ENCODE measurements around the gene LAPTM5.

LAPTM5 gene

DNA sequence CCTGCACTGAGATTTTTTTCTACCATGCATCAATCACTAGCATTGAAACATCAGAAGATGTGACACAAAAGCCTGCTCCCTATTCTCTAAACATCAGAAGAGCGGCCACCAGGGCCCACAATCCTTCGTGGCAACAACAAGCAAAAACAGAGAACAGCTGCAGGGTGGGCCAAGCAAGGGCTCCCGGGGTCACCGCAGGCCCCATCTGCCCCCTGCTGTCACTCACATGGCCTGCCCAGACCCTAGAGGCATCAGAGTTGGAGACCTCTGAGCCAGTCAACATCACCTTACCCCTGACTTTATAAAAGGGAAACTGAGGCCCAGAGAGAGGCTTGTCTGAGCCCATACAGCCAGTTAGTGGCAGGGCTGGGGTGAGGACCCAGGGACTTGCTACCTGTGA is 1.8 kb downstream of the LAPTM5 start:
- no peak for DNase-seq (ENCODE audit: low read depth, low spot score)

DNA sequence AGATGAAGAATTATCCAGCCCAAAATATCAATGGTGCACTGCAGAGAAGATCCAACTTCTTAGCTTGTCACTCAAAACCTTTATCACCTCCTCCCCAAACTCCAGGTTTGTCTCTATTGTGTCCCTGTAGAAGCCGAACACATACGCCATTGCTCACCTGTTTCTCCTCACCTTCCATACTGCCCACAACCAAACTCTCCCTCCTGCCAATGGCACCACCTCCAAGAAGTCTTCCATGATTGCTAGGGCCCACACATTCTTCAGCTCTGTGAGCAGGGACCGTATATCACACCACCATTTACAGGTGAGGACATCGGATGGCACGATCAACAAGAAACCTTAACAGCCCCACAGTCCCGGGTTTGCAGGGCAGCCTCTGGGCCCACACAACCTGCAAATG is 2.2 kb downstream of the LAPTM5 start:
- no peak for DNase-seq (ENCODE audit: low read depth, low spot score)

DNA sequence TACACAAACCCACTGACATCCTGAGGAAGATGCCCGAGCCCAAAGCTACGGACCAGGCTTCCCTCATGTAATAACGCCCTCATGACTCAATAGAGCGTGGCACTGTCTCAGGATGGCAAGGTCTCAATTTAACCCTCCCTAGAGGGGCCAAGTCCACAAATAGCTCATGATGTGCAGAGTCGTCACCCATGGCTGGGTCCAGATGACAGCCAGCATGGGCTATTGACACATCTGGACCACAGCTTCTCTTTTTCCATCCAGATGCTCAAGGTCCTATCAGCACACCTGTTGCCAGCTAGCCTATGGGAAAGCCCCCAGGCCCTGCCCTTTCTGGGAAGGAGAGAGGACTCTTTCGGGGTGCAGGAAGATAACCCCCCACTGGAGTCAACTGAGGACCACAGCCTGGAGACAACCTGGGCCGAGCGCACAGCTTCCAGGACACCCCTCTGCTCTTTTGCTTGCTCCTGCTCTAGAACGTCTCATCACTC is 2.8 kb downstream of the LAPTM5 start:
- DNase-seq (ENCODE audit: low read depth, low spot score), result no peak

DNA sequence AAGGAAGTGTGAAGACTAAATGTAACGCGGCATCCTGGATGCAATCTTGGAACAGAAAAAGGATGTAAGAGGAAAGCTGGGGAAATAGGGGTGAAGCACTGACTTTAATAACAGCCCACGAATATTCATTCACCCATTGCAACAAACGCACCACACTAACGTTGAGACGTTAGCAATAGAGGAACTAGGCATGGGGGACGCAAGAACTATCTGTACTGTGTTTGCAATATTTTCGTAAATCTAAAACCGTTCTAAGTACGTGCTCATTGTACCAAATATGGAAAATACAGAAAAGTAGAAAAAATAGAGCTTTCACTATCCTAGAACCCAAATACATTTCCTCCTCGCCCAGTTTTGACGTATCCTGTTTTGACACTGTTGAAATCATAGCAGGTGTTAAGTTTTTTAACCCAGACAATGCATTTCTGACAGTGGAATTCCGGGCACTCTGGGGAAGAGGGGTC is 3.9 kb downstream of the LAPTM5 start:
- no peak for DNase-seq (ENCODE audit: low read depth, low spot score)

DNA sequence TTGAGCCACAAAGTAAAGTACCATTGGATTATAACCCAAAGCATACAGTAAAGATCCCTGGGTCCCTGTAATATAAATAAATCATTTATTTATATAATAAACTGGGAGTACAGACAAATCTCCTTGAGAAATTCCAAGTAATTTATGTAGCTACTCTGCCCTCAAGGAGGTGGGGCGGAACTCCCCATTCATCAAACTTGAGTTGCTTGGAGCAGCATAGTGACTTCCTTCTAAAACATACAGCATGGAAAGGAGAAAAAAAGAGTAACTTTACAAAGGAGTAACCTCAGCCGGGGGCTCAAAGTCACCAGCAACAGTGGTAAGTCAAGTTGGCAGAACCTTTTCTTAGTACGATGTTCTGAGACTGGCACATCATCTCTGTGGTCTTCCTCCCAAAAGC is 4.5 kb downstream of the LAPTM5 start:
- no peak for DNase-seq (ENCODE audit: low read depth, low spot score)

DNA sequence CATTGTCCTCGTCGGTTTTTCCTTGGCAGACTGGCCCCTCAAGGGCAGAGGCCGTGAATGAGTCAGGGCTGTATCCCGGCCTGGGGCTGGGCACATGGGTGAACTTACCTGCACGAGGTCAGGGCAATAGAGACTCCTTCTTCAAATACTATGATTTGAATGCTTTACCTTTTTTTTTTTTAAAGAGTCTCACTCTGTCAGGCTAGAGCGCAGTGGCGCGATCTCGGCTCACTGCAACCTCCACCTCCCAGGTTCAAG is 5.0 kb downstream of the LAPTM5 start:
- no peak for DNase-seq (ENCODE audit: low read depth, low spot score)

DNA sequence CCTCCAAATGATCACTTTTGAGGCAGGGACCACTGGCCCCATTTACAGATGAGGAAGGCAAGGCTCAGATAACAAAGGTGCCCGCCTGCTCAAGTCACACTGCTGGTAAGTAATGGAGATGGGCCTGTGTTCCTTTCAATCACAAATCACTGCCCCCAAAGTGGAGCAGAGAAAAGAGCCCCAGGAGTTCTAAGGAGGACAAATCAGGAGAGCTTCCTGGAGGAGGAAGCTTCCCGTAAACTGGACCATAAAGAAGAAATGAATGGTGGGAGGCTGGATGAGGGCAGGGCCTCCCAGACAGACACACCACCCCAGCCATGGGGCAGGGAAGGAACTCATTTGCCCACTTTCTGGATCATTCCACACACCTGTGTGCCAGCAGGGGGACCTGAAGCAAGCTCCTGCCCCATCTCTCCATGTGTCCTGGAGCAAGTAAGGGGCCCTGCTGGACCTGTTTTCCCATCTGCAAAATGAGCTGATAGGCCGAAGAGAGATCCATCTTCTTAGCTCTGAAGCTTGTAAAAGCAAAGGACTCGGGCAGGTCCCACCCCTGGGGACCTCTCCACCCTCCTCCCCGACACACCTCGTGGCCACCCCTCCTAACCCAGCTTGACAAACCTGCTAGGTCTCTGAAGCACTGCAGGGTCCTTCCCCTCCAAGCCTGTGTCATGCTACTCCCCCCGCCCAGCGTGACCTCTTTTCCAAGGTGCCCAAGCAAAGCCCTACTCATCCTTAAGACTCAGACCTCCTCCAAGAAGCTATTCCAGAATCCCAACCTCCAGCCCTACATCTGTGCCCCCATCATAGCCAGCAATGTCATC is 5.5 kb downstream of the LAPTM5 start:
- DNase-seq (ENCODE audit: low read depth, low spot score), result no peak

DNA sequence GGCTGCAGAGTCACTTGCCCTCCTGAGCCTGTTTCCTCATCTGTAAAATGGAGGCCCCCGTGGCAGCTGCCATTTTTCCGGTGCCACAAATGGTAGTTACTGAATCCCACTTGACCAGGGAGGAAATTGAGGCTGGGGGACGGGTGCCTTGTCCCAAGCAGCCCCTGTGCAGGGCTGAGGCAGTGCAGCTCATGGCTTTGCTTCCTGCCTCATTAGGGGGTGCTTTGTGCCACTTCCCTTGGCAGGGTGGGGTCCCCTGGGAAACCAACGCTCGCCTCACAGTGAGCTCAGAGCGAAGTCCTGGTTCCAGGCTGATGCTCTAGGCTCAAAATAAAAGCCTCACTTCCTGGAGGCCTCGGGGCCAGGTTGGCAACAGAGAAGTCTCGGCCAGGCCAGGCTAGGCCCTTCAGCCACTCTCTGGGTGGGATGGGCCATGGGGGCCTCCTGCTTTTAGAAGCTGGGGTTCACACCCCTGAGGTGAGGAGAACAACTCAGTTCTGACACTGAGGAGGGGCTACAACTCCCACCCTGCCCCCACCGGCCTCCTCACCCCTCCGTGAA is 6.8 kb downstream of the LAPTM5 start:
- DNase-seq (ENCODE audit: low read depth, low spot score), result no peak

DNA sequence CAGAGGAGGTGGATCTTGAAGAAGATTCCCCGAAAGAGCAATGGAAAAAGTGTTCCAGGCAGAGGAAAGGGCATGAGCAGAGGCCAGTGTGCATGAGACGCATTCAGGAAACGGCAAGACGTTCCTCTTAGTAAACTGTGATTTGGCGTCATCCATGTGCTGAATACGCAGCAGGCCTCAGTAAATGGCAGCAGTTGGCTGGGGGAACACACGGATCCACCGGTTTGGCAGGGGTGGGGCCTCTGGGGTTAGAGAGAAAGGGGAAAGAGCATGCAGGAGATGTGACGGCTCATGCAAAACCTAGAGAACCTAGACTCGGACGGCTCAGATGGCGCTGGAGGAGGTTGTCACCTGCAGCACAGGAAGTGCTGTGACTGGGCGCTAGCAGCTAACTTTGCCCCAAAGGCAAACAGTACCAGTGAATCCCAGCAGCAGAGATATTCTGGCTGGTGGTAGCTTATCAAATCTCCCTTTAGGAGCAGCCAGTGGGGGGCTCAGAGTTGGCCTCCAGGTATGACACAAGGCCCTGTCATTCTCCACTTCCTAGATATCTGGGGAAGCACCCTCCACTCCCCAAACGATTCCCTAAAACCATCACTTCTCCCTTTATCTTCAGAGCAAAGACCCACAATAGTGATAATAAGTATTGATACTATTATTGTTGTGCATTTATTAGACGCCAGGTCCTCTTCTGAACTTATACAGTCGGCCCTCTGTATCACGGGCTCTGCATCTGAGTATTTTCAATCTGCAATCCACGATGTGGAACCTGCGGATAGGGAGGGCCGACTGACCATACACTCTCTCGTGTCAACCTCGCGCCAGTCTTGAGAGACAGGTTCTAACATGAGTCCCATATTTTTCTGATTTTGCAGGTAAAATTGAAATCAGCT is 7.6 kb downstream of the LAPTM5 start:
- DNase-seq (ENCODE audit: low read depth, low spot score), result peak; percentile 32

DNA sequence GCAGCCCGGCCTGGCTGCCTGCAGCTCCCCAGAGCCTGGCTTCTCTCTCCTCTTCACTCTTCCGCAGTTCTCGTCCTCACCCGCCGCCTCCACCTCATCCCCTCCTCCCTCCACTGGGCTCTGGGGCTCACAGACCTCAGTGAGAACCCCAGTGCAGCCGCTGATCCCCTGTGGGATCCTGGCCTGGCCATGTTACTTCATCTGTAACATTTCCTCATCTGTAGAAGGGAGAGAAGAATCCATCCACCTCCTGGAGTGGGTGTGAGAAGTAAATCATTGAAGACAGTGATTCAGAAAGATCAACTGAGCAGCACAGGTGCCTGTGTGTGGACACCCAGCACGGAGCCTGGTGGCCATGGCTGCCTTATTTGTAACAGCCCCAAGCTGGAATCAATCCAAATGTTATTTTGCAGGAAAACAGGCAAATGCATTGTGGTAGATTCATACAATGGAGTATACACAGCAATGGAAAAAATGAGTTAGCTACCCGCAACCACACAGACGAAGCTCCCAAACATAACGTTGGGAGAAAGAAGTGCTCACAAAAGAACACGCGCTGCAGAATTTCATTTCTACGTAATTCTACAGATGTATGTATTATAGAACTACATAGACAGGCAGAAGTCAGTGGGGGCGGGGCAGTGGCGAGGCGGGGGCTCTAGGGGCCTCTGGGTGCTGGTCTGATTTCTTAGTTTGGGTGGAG is 8.7 kb downstream of the LAPTM5 start:
- no peak for DNase-seq (ENCODE audit: low read depth, low spot score)

DNA sequence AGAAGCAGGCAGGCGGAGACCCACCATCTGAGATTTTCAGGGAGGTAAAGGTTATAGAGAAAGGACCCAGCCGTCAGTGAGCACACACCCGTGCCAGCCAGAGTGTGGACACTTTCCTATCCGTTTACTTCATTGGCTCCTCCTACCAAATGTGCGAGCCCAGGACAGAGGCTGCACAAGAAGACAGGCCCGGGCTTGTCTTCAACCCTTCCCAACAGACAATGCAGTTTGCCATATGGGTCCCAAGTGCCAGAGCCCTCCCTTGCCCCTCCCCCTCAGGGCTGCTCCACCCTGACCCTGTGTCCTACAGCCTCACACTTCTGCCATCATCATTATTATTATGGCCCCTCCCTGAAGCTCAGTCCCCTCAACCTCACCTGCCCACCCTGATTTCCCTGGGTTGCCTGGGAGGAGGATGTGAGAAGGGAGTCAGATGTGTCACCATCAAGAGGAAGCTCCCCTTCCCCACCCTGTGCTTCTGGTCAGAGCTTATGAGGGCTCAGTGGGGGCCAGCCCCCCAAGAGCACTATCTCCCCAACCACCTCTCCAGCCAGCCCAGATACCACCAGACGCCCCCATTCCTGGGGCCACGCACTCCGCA is 9.4 kb downstream of the LAPTM5 start:
- no peak for DNase-seq (ENCODE audit: low read depth, low spot score)

DNA sequence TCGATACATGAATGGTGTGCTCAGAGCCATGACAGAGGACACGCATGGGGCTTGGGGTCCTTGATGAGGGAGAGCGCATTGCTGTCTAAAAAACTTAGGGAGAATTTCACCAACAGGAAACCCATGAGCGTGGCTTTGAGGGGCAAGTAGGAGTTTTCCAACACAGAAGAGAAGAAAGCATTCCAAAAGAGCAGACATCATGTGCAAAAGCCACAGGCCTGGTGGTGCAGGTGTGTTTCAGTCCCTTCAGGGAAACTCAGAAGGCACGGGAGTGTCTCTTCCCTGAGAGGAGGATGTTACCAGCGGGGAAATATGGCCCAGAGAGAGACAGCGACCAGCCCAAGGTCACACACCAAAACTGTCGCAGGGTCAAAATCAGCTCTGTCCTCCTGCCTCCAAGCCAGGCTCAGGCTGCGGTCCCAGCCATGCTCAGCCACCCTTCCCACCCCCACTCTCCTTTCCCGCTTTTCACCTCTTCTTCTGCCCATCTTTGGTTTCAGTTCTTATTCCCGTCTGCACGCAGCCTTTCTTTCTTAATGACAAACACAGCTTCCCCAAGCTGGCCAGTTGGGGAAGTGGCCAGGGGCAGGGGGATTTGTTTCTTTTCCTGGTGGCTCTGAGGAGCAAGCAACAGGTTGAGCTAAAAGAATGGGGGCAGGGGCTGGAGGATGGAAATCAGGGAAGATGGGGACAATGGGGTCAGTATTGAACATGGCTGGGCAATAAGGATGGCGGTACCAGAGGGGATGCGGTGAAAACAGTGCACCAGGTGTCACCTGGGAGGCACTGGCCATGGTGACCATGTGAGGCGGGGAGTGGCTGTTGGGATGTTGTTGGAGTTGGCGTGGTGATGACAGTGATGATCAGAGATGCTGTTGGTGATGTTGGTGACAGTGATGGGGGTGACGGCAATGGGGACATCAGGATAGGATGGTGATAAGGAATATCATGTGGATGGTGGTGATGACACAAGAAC is 10.3 kb downstream of the LAPTM5 start:
- no peak for DNase-seq (ENCODE audit: low read depth, low spot score)

DNA sequence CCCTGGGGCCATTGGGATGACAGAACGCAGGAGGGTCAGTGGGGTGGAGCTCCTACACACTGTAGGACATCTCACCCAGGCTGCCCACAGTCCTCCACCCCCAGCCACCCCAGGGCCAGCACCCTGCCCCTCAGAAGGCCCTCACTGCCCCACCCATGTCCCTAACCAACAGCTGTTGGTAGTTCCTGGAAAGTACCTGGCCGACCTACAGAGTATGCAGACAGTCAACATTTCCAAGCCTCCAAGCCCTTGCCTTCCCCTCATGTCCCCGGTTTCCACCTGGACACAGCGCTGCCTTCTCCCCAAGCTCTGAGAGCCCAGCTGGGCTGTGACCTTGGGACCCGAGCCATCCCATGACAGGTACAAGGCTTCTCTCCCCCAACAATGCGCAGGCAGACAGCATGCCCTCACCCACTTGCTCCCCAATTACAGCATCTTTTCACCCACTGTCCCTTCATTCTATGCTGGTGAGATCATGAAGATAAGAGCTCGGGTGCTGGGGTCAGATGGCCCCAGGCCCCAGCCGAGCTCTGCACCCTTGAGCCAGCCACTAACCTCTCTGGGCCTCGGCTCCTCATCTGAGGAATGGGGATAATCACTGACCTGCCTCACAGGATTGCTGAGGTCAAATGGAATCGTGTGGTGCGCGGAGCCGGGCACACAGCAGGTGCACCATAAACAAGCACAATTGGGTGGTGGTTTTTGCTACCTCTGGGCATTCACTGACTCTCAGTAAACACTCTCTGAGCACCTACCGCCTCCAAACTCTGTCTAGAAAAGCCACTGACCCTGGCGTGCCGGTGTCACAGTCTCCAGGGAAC is 11.2 kb downstream of the LAPTM5 start:
- DNase-seq (ENCODE audit: low read depth, low spot score), result no peak

DNA sequence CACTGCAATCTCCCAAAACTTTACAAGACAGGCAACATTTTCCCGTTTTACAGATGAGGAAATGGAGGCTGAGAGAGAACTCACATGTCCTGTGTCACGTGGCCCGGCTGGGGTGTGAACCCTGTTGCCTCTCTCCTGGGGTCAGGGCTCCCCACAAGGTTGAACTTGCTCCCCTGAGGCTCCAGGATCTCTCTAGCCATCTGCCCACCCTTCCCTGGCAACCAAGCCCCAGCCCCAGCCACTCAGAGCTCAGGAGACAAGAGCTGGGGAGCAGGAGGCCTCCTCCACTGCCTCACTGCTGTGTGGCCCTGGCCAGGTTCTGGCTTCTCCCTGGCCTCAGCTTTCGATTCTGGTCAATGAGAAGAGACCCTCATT is 11.8 kb downstream of the LAPTM5 start:
- DNase-seq (ENCODE audit: low read depth, low spot score), result no peak

DNA sequence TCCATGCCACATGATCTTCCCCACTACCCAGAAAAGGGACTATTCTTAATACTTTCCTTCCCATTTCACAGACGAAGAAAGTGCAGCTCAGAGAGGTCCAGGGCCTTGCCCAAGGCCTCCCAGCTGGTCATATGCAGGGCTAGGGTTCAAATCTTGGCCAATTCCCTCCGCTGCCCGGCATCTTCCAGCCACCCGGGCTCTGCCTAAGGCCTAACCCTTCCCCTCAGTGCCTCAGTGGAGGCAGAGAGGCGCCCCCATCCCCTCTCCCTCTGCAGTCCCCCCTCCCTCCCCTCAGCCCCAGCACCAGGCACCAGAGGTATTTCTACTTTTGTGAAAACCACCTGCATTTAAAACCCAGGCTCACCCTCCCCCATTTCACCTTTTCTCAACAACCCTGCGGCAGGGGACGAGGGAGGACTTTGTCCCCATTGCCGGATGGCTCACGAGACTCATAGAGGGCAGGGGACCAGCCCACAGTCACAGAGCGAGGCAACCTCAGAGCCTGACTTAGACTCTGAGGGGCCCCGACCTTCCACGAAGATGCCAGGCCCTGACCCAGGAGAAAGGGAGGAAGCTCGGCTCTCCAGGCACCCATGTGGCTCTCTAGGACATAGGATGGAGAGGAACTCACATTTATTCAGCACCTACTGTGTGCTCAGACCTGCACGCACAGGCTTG is 12.3 kb downstream of the LAPTM5 start:
- DNase-seq (ENCODE audit: low read depth, low spot score), result no peak

DNA sequence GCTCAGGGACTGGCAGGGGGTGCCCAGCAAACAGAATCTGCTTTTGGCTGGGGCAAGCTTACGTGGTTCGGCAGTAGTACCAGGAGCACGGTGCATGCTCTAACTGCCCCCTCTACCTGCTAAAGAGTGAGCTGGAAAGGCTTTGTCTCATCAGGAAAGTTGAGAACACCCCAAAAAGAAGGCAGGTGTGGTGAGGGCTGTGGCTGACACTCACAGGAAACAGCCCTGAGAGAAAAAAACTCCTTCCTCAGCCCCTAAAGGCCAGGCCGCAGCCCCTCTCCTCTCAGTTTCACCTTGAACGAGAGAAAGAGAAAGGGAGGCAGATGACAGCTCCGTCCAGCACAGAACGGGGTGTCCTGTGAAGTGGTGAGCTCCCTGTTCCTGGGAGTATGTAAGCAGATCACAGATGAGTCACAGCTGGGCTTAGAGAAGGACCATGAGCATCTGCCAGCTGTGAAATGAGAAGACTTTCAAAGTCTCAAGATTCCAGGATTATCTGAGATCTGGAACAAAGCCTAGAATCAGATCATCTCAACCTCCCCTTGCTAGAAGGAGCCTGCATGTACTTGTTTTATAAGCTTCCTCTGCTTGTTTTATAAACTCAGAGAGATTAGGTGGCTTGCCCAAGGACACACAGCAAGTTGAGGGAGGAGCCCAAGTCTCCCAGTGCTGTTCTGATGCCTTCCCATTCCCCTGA is 13.4 kb downstream of the LAPTM5 start:
- no peak for DNase-seq (ENCODE audit: low read depth, low spot score)

DNA sequence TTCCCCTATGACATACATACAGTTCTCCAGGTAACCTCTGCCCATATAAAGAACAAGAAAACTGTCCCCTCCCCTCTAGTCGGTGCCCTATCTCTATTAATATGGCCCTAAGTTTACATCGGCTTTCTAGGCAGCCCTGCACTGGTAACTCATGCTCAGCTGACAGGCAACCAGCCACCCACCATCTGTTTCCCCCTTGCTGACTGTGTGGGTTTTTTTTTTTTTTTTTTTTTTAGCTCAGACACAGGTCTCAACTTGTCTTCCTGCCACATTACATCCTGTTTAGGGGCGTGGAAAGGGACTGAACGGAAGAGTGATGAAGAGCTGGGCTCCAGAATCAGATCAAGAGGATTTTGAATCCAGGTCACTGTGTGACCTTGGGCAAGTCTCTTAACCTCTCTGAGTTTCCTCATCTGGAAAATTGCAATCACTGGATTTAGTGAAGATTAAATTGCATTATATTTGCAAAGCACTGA is 14.0 kb downstream of the LAPTM5 start:
- peak; percentile 57 for DNase-seq (ENCODE audit: low read depth, low spot score)

DNA sequence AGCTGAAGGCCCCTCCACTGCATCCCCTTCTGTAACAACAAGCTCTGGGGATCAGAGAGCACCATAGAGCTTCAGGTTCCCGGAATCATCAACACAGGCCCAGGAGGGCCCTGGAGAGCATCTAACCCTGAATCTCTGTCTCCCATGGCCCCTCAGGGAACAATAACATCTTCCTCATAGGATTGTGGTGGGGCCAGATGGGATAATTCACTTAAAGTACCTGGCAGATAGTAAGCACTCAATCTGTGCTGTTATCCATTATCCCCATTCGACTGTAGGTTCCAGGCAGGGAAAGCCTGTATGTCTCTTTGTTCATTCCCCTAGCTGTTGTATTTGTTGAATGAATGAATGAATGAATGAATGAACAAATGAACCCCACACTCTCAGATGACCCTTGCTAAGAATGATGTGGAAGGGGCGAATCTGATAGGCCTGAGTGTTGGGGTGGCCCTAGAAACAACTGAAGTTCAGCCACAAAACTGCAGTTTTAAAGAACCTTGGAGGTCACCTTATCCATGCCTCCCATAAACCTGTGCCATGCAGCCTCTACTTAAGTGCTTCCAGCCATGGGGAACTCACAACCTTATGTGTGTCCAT is 14.5 kb downstream of the LAPTM5 start:
- DNase-seq (ENCODE audit: low read depth, low spot score), result no peak
